OCI-LY7 (cell line): ENCODE data around the gene DSCAM.

Experiments
- EZH2phosphoT487 ChIP-seq: fragments of 200-600 bp; sonication (generic); IDR thresholded peaks from 2 replicates; pipeline ENCODE4 v1.6.1; 2018; ENCODE audit warnings: low read depth, borderline replicate concordance, mild to moderate bottlenecking, mixed run types, antibody characterized with exemption, low read length, moderate library complexity, mixed read lengths
- TF ChIP-seq, protein P1 (sequence below): fragments of 200-600 bp; sonication (generic); conservative IDR thresholded peaks from 2 replicates; pipeline ENCODE4 v1.5.1; 2014; ENCODE audit warnings: mild to moderate bottlenecking, antibody characterized with exemption, low read length, moderate library complexity, mixed read lengths

DNA sequence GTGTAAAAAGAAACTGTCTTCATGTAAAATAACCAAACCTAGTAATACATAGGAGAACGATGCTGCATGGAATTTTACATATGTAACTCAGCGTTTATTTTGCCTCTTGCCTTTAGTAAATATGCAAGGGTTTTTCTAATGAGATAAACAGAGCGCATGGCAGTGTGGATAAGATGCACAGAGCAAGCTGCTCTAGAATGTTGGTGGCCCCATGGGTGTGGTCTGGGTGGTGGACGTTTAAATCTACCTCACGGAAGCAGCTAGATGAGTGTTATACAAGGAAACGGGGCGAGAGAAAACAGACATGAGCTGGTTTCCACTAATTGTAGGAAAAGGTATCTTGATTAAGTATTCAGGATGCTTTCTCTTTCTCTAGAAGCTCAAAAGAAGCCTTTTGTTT is 205.9 kb downstream of the DSCAM start:
- TF ChIP-seq, protein P1, sequence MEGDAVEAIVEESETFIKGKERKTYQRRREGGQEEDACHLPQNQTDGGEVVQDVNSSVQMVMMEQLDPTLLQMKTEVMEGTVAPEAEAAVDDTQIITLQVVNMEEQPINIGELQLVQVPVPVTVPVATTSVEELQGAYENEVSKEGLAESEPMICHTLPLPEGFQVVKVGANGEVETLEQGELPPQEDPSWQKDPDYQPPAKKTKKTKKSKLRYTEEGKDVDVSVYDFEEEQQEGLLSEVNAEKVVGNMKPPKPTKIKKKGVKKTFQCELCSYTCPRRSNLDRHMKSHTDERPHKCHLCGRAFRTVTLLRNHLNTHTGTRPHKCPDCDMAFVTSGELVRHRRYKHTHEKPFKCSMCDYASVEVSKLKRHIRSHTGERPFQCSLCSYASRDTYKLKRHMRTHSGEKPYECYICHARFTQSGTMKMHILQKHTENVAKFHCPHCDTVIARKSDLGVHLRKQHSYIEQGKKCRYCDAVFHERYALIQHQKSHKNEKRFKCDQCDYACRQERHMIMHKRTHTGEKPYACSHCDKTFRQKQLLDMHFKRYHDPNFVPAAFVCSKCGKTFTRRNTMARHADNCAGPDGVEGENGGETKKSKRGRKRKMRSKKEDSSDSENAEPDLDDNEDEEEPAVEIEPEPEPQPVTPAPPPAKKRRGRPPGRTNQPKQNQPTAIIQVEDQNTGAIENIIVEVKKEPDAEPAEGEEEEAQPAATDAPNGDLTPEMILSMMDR: no peak
- TF ChIP-seq EZH2phosphoT487: no peak
